HG02588 (cell line): Measurements from ENCODE around the gene VPS54.

Experiments used
- ATAC-seq: cut with Tn5 transposase; IDR thresholded peaks from one replicate; pipeline ENCODE4 v1.9.1; 2021; ENCODE audit warnings: mild to moderate bottlenecking, moderate library complexity; ENCODE audit not compliant: unreplicated experiment

Gene VPS54, protein sequence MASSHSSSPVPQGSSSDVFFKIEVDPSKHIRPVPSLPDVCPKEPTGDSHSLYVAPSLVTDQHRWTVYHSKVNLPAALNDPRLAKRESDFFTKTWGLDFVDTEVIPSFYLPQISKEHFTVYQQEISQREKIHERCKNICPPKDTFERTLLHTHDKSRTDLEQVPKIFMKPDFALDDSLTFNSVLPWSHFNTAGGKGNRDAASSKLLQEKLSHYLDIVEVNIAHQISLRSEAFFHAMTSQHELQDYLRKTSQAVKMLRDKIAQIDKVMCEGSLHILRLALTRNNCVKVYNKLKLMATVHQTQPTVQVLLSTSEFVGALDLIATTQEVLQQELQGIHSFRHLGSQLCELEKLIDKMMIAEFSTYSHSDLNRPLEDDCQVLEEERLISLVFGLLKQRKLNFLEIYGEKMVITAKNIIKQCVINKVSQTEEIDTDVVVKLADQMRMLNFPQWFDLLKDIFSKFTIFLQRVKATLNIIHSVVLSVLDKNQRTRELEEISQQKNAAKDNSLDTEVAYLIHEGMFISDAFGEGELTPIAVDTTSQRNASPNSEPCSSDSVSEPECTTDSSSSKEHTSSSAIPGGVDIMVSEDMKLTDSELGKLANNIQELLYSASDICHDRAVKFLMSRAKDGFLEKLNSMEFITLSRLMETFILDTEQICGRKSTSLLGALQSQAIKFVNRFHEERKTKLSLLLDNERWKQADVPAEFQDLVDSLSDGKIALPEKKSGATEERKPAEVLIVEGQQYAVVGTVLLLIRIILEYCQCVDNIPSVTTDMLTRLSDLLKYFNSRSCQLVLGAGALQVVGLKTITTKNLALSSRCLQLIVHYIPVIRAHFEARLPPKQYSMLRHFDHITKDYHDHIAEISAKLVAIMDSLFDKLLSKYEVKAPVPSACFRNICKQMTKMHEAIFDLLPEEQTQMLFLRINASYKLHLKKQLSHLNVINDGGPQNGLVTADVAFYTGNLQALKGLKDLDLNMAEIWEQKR

DNA sequence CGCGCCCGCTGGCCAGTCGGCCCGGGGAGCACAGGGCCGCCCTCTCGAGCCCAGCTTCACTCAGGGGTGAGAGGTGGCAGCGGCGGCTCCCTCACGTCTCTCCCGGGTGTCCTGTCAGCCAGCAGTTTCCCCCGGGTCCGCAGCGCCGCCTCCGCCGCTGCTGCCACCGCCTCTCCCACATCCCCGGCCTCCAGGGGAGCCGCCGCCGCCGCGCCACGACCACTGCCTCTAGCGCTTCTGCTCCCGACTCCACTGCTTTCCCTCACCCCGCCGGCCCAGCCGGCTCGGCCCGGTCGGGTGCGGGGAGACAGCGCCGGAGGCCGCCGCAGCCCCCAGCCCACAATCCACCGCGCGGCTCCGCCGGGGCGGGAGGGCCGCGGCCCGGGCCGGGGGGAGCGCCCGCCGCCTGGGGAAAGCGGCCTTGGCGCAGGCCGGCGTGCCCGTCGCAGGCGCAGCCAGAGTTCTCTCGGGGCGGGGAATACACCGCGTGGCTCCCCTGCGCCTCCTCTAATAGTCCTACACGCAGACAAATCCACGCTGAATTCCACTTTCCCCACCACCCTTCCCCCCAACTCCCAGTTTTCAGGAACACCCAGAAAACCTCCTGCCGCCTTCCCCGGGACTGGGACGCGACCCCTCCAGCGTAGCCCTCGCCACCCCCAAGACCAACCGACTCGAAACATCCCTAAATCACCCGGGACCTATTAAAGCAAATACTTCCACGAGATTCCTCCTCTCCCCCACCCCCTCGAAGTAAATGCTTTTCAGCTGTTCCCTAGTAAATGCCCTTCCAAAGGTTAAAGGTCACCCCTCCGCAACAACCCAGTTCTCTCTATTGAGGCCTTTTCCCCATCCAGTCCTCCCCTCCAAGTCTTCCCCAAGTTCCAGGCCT is at the start of gene VPS54:
Gene VPS54 (minus strand): TSS at position 346 of the 892 bp plus-strand sequence. CDS start 35,429 bp downstream, outside the sequence.
- ATAC-seq: peak; percentile 76

DNA sequence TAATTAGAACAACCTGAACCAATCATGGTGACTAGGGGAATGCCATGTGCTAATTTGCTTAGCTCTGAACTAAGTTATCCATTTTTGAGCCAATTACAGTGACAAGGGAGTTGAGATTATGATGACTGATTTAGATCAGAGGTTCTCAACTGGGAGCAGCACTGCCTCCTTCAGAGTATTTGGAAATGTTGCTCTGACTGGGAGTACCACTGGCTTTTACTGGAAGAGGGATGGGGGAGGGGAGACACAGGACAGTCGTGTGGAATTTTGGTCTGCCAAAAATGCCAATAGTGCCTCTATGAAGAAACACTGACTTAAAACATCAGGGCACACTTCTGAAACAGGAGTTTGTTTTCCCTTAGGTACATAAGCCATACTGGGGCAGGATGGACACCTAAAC is 48.1 kb upstream of the VPS54 start:
- ATAC-seq: no peak

DNA sequence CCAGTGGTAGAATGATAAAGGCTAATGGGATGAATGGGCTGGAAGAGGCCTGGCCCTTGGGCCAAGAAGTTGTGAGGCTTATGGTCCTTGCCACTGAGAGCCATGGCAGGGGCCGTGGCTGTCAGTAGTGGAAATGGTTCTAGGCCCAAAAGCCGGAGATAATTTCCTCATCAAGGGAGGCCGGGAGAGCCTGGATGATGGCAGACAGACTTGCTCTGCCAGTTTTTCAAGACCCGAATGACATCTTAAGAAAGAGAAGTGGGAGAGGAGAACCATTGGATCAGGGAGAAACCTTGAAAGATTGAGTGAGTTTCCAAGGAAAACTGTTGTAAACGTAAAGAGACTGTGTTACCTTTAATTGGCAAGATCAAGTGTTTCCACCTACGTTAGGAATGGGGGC is 46.3 kb upstream of the VPS54 start:
- no peak for ATAC-seq

DNA sequence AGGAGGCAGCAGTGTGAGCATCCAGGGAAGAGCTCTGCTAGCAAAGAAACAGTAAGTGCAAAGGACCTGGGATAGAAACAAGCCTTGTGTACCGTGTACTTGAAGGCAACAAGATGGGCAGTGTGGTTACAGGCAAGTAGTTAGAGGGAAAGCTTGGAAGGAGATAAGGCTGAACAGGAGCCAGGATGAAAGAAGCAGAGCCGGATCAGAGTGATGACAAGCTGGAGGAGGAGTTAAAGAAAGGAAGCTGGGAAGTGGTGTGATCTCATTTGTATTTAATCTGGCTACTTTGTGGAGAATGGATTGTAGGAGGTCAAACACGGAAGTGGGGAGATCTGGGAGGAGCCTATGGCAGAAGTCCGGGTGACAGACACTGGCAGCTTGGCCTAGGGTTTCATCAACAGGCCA is 44.7 kb upstream of the VPS54 start:
- ATAC-seq: no peak

DNA sequence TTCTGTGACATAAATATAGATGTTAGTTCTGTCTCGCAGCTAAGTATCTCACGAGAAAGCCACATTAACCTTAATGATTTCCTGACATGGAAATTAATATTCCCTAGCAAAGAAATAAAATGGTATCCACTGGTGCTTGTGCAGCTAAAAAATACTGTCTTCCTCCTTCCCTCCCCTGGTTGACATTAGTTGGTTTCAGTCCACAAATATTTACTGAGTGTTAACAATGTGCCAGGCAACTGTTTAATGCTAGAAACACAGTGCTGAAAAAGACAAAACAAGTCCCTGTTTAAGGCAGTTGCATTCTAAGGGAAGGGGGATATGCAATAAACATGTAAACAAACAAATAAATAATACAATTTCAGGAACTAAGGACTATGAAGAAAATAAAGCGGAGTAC is 44.2 kb upstream of the VPS54 start:
- no peak for ATAC-seq

DNA sequence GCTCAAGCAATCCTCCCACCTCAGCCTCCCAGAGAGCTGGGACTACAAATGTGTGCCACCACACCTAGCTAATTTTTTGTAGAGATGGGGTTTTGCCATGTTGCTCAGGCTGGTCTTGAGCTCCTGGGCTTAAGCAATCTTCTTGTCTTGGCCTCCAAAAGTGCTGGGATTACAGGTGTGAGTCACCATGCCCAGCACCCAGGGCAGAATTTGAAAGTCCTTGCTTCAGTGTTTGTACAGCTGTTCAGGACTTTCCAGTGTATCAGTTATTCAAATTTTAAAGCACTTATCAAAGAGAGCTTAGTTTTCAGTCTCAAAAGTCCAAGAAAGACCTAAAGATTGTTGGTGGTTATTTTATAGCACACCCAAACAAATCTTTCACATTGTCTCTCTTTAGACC is 43.6 kb upstream of the VPS54 start:
- ATAC-seq: peak; percentile 53

DNA sequence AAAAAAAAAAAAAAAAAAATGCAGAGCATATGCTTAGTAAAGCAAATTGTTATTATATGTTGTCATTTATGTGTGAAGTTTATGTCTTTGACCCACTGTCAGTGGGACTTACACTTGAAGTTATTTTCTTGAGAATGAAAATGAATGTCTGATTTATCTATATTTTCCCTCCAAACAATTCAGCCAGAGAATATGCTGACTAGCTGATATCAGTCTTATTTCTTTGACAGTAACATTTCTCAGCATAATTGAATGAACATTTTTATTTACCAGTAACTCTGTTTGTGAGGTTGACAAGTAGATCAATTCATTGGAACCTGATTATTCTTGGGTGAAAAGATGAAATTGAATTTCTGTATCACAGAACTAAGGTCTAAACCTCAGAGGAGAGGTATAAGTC is 40.0 kb upstream of the VPS54 start:
- ATAC-seq: no peak

DNA sequence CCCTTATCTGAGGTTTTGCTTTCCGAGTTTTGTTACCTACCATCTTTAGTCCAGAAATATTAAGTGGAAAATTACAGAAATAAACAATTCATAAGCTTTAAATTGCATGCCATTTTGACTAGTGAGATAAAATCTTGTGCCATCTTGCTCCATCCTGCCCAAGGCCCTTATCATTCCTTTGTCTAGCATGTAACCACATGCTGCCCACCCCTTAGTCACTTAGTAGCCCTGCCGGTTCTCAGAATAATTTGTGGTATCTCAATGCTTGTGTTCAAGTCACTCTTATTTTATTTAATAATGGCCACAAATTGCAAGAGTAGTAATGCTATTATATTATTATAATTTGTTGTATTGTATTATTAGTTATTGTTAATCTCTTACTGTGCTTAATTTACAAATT is 36.8 kb upstream of the VPS54 start:
- ATAC-seq: no peak

DNA sequence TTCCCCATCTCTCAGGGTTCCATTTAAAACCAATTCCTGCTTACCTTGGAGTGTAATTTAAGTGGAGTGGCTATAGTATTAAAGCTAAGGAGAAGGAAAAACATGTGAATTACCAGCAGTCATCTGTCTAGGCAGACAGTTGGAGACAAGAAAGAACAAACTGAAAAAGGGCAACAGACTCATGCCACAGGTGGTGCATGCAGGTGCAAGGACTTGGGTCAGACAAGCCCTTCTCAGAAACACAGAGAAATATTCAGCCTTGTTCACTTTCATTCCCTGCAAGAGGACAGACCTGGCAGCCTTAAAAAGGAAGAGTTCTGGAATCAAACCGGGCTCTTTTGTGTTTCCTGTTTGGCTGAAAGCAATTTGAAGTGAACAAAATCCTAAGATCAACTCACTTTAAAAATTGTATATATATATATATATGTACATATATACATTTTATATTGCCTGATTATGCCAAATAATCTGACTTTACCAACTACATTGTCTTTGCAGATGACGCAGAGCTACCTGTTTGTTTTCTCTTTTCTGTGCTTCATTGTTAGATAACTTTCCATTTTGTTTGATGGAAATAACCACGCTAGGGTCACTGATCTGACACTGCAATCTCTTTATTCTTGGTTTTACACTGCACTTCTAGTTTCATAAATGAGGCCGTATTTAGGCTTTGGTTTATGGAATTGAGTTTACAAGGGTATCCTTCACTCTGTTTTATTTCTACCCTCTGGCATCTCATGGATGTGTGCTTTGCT is 35.1 kb upstream of the VPS54 start:
- ATAC-seq: no peak

DNA sequence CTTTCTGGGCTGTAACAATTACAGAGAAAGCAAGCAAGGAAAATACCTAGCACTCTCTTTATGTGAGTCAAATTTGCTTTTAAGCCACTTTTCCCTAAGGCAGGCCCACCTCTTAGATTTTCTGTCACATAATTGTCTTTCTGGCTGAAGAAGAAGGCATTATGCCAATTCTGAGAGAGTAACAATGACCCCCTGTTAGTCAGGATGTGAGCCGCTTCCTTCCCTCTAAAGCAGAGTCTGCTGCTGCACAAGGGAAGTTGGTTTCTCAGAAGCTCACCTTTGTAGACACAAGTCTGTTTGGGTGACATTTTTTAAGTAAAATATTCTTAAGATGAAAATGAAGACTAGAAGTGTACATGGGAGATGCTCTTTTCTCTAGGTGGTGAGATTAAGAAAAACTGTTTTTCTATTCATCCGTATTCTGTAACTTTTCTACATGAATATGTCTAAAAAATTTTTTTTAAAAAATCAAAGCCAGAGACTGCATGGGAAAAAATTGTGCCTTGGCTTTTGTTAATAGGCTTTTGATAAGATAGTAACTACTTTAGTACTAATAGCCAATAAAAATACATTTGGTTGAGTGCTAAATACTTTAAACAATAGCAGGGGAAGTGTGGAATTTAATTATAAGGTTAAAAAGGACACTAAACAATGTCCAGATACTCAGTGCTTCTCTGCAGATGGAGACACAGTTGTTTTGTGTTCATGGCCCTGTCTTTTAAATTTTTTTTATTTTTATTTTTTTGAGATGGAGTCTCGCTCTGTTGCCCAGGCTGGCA is 33.4 kb upstream of the VPS54 start:
- no peak for ATAC-seq

DNA sequence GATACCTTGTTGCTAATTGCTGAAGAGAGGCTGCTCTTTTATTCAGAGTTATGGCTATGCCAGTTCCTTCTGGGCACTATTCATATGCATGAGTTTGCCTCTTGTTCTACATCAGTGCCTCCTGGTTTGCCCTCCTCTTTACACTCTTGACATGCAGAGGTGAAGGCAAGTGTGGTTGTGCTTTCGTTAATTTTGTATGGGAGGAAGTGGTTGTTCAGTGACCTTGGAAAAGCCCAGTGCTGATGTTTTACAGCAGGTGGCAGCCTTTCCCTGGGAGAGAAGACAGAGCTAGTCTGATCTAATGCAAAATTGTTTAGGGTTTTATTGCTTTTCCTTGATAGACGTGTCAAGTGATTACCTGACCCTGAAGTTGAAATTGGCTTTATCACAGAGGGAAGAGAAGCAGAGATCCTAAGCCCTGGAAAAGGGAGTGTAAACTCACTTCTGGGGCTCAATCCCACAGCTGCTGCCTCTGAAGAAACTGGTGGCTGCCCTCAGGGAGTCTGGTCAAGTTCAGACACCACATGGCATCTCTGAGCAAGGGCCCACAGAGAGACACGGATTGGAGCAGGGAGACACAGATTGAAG is 30.5 kb upstream of the VPS54 start:
- peak; percentile 84 for ATAC-seq

DNA sequence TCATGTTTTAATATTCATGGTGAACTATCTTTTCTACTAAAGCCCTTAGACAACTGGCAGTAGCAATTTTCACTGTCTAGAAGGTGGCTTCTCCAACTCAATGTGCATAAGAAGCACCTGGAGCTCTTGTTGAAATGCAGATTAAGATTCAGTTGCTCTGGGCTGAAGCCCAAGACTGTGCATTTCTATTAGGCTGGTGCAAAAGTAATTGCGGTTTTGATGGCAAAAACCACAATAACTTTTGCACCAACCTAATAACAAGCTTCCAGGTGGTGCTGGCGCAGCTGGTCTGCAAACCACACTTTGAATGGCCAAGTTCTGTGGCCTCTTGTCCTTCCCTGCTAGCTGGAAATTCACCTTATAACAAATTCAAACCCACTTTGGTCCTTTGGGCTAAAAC is 26.7 kb upstream of the VPS54 start:
- ATAC-seq: no peak

DNA sequence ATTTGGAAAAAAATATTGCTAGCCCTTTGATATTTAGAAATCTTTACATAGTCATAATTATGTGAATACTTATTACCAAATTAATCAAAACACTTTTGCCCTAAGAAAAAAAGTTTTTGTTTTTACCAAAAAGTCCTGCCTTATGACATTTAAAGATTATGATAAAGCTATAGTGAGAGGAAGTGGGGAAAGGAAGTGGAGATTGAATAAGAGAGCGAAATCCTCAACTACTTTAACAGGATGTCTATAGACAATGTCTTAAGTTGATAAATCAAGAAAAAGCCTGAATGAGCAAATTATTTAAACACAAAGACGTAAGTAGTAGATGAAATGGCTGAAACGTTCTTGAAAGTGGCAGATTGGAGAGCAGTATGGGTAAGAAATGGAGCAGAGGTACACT is 20.9 kb upstream of the VPS54 start:
- ATAC-seq: no peak

DNA sequence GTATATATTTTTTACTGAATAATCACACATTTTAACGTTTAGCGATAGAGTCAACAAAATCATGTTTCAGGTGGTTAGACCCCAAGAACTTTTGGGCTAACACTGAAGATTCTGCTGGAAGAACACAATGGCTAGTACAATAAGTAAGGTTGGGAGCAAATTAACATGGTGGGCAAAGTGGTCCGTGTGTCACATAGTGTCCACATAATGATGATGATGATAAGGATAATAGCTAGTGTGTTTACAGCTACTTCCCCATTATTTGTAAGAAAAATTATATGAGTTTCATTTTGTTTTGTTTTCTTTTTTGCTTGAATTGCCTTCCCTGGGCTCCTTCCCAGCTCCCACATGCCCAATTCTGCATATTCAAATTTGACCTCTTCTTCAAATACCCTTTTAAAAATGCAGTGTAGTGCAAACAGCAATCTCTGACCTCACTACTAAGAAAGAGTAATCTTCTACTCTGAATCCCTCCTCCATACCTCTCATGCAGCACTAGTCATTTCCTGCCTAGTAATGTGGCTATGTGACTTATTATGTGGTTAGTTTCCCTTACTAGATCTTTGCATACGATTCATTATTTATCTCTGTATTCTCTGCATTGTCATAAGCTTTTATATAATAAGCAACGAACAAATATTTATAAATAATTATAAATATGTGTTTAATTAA is 16.9 kb upstream of the VPS54 start:
- peak; percentile 88 for ATAC-seq

DNA sequence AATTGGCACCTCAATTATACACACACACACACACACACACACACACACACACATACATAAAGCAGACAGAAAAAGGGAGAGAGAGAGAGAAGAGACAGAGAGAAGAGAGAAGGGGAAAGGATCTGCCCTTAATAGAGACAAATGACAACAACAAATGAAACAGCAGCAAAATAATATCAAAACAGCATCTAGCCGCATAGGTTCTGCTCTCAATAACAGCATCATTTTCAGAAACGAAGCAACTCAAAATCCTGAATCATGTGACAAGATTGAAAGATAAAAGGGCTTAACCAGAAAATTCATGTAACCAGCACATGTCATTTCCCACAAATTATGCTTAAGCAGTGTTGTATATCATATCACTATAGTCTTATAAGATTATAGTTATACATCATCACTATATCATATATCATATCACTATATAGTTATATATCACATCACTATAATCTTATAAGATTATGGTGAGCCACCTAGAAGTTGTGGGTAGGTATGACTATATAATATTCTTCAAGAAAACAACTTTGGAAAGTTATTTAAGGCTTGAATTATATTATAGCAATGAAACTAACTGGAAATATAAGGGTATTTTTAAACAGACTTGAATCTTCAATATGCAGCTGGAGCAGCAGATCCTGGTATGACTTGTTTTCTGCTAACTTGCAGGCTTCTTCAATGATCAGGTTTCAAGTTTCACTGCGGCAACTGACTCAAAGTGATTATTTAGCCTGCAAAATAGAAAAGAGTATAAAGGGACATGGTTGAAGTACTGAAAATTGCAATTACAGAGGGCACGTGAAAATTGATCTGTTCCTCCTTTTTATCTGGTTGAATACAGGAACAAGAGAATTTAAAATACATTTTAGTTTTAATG is 16.1 kb upstream of the VPS54 start:
- ATAC-seq: no peak

DNA sequence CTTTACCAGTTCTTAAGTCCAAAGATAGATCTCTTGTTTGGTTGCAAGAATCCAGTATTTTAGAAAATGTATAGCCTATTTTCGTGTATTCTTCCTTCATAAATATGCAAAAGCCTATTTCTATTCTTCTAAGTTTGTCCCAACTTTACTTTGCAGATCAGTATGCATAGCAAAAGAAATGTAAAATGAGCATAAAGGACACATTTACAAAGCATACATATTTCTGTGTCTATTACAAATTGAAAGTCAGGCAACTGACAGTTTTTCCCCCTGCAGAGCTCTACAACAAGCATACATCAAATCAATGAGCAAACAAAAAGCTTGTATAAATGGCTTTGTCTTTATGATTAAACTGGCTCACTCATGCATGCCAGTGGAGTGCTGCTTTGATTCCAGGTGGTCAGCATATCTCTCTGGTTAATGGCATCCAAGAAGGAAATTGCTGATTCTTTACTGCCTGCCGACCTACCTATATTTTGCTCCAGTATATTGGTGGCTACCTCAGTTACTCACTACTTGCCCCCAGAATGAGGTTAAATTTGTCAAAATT is 10.0 kb upstream of the VPS54 start:
- ATAC-seq: no peak

DNA sequence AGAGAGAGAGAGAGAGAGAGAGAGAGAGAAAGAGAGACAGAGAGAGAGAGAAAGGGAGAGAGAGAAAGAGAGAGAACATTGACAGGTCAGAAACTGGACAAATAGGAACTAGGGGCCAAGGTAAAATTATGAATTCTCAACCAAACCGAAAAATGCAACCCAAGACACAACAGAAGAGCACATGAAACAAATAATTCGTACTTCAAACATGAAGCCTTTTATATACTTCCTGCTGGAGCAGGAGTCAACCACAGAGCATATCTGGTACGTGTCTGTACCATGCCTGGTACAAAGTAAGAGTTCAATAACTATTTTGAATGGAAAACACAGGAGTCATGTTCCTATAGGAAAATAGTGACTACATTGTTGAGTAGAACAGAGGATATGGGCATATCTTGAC is 6.5 kb upstream of the VPS54 start:
- no peak for ATAC-seq
